CD4-positive, CD25-positive, alpha-beta regulatory T cell (primary cell): Measurements from ENCODE around the gene ATP8A1. TPM values are rescaled to one million over a fixed set of nuclear protein-coding genes. Genes with fewer than 3 reads are reported as not detected.

Experiments used
- ATAC-seq, 2 donors: fragments of 150-1000 bp; cut with Tn5 transposase; one replicate each; pipeline ENCODE4 v1.10.0; 2021; ENCODE audit warnings: low read depth in 2 of 2, moderate number of reproducible peaks in 2 of 2, moderate library complexity in 1 of 2
- DNase-seq, 3 donors: peaks; one replicate each; pipeline versions ENCODE4 v3.0.0 to v3.0.0-alpha.2; 2012 to 2022; ENCODE audit warnings: mixed read lengths in 1 of 3
- H3K27ac ChIP-seq: one replicate; pipeline ENCODE4 v1.7.0; 2013; ENCODE audit warnings: mild to moderate bottlenecking, low read length; ENCODE audit not compliant: insufficient read depth, poor library complexity, severe bottlenecking
- H3K27me3 ChIP-seq: one replicate; pipeline ENCODE4 v1.7.0; 2013; ENCODE audit warnings: low read length; ENCODE audit not compliant: control insufficient read depth, insufficient read depth
- H3K36me3 ChIP-seq: one replicate; pipeline ENCODE4 v1.7.0; 2013; ENCODE audit warnings: mild to moderate bottlenecking, low read length, moderate library complexity; ENCODE audit not compliant: control insufficient read depth, insufficient read depth
- H3K4me1 ChIP-seq: 2 replicates; pipeline ENCODE4 v1.7.0; 2013; ENCODE audit warnings: mild to moderate bottlenecking, low read length; ENCODE audit not compliant: insufficient read depth, control insufficient read depth, poor library complexity, severe bottlenecking
- H3K4me3 ChIP-seq: one replicate; pipeline ENCODE4 v1.7.0; 2013; ENCODE audit warnings: low read depth, mild to moderate bottlenecking, low read length, moderate library complexity
- H3K9me3 ChIP-seq, 2 experiments: 1 replicate in 1 of 2; 2 replicates in 1 of 2; pipeline ENCODE4 v1.7.0; 2013; ENCODE audit warnings: low read length in 2 of 2, mild to moderate bottlenecking in 1 of 2, moderate library complexity in 1 of 2; ENCODE audit not compliant: control insufficient read depth in 2 of 2
- H3K27ac Mint-ChIP-seq, 3 donors: one replicate each; pipeline ENCODE4 v1.8.0; 2020 to 2022; ENCODE audit warnings: mild to moderate bottlenecking in 3 of 3, mixed read lengths in 3 of 3, moderate library complexity in 2 of 3
- H3K27me3 Mint-ChIP-seq: one replicate; pipeline ENCODE4 v1.8.0; 2022; ENCODE audit warnings: mild to moderate bottlenecking, mixed read lengths
- H3K36me3 Mint-ChIP-seq: one replicate; pipeline ENCODE4 v1.8.0; 2020; ENCODE audit warnings: mixed read lengths
- H3K4me1 Mint-ChIP-seq, 4 donors: one replicate each; pipeline ENCODE4 v1.8.0; 2020 to 2022; ENCODE audit warnings: mixed read lengths in 4 of 4, mild to moderate bottlenecking in 1 of 4
- H3K4me3 Mint-ChIP-seq, 4 donors: one replicate each; pipeline ENCODE4 v1.8.0; 2020 to 2022; ENCODE audit warnings: mild to moderate bottlenecking in 4 of 4, mixed read lengths in 4 of 4, moderate library complexity in 3 of 4
- H3K9me3 Mint-ChIP-seq, 7 donors: one replicate each; pipeline ENCODE4 v1.8.0; 2020 to 2022; ENCODE audit warnings: mixed read lengths in 7 of 7, mild to moderate bottlenecking in 3 of 7, moderate library complexity in 2 of 7
- polyA plus RNA-seq, 4 donors: library from polyadenylated mRNA; unstranded; fragments of 300-500 nt; fragmentation: Illumina TruSeq; gene quantifications; one replicate each; pipeline ENCODE4 v1.2.3, GENCODE V29; 2021
- total RNA-seq: library from RNA; stranded (reverse); gene quantifications from one replicate; pipeline ENCODE4 v1.2.3, GENCODE V29; 2022

ATP8A1 gene
- total and polyA plus RNA-seq, 5 donors from 2014 or later, result 6.3 to 49.9 (median 8.1) TPM

DNA sequence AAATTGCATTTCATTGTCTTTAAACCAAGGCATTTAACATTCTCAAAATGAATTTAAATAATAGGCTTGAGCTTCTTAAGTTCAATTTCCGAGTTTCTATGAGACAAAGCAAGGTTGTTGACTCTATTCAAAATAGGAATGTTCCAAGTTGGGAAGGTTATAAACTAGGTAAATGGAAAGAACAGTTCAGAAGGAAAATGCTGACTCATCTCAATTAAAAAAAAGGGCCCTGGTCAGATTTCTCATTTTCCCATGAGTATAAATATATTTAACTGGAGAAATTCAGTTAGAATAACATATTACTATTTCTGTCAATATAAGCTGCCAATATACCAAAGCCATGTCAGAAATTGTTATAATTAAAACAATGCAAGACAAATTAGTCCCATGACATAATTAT lies 113.8 kb downstream of the ATP8A1 start:
- peaks cover 30% of the 10 kb centered on the region for H3K36me3 ChIP-seq
- Mint-ChIP-seq H3K27ac (no peak overlapping the region), H3K36me3 (peaks cover 32% of the 10 kb centered on the region), H3K27me3 (no peaks in the 10 kb centered on the region), H3K4me1 (peaks cover 0 to 11% (median 3%) of the 10 kb centered on the region in 4 donors), H3K9me3 (peaks cover 0 to 1% (median 0%) of the 10 kb centered on the region in 7 donors), H3K4me3 (no peak overlapping the region)
- H3K9me3 ChIP-seq, result no peaks in the 10 kb centered on the region
- H3K27me3 ChIP-seq, result no peaks in the 10 kb centered on the region
- no peak overlapping the region for H3K27ac ChIP-seq
- no peak overlapping the region for H3K4me3 ChIP-seq
- ATAC-seq (no peak), DNase-seq (no peak)
- H3K4me1 ChIP-seq, result no peaks in the 10 kb centered on the region

DNA sequence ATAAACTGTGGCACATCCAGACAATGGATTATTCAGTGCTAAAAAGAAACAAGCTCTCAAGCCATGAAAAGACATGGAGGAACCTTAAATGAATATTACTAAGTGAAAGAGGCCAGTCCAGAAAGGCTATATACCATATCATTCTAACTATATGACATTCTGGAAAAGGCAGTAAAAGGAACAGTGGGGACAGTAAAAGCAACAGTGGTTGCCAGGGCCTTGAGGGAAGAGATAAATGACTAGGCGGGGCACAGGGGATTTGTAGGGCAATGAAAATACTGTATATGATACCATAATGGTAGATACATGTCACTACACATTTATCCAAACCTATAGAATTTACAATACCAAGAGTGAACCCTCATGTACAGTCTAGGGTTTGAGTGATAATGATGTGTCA lies 115.3 kb downstream of the ATP8A1 start:
- H3K27me3 ChIP-seq, result no peaks in the 10 kb centered on the region
- Mint-ChIP-seq H3K27ac (peak overlapping the region in 2 of 3 donors; percentile 13 to 54), H3K4me1 (peaks cover 6 to 18% (median 11%) of the 10 kb centered on the region in 4 donors)

DNA sequence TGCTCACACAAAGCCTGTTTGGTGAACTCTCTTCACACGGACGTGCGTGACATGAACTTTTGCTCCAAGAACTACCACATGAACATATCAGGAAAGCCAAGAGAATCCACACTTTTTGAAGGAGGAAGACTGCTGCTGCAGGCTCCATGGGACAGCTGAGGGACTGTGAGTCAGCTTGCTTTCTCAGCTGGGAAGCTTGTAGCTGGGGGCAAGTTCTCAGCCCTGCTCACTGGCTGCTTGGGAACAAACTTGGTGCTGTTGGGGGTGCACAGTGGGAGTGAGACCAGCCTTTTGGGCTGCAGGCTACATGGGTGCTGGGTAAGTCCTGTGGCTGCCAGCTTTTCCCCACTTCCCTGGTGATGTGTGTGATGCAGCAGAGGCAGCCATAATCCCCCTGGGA lies 123.9 kb downstream of the ATP8A1 start:
- Mint-ChIP-seq H3K4me3 (no peak overlapping the region), H3K27me3 (no peaks in the 10 kb centered on the region), H3K9me3 (peaks cover 0 to 4% (median 0%) of the 10 kb centered on the region in 7 donors), H3K36me3 (peaks cover 60% of the 10 kb centered on the region), H3K27ac (peak overlapping the region in 1 of 3 donors; percentile 68), H3K4me1 (peaks cover 6 to 17% (median 13%) of the 10 kb centered on the region in 4 donors)
- H3K27ac ChIP-seq, result no peak overlapping the region
- no peak for DNase-seq
- peaks cover 28% of the 10 kb centered on the region for H3K36me3 ChIP-seq
- H3K27me3 ChIP-seq, result no peaks in the 10 kb centered on the region
- ATAC-seq, result no peak
- no peaks in the 10 kb centered on the region for H3K9me3 ChIP-seq
- no peak overlapping the region for H3K4me3 ChIP-seq
- no peaks in the 10 kb centered on the region for H3K4me1 ChIP-seq

More for the DNA sequence above, 115.3 kb downstream of the ATP8A1 start:
- Histone ChIP-seq H3K9me3 (no peaks in the 10 kb centered on the region), H3K36me3 (peaks cover 19% of the 10 kb centered on the region), H3K4me3 (no peak overlapping the region), H3K27ac (no peak overlapping the region), H3K4me1 (no peaks in the 10 kb centered on the region)
- ATAC-seq (no peak), DNase-seq (no peak)
- no peaks in the 10 kb centered on the region for H3K27me3 Mint-ChIP-seq
- H3K36me3 Mint-ChIP-seq, result peaks cover 33% of the 10 kb centered on the region
- no peak overlapping the region for H3K4me3 Mint-ChIP-seq
- H3K9me3 Mint-ChIP-seq, result peaks cover 0 to 4% (median 0%) of the 10 kb centered on the region in 7 donors

DNA sequence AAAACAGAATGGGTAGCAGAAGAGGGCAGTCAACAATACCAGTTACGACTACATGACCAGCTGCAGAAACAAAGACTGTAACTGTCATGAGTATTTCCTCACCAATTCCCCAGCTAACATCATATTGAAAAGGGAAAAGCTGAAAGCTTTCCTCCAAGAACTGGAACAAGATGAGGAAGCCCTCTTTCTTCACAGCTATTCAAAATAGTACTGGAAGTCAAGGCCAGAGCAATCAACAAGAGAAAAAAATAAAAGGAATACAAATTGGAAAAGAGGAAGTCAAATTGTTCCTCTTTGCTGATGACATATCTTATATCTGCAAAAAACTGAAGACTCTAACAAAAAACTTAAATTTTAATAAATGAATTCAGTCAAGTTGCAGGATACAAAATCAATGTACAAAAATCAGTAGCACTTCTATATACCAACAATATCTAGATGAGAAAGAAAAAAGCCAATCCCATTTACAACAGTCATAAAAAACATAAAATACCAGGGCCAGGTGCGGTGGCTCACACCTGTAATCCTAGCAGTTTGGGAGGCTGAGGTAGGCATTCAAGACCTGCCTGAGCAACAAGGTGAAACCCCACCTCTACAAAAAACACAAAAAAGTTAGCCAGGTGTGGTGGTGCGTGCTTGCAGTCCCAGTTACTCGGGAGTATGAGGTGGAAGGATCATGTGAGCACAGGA lies 125.4 kb downstream of the ATP8A1 start:
- Histone ChIP-seq H3K4me3 (no peak overlapping the region), H3K4me1 (no peaks in the 10 kb centered on the region), H3K27ac (no peak overlapping the region), H3K36me3 (peaks cover 32% of the 10 kb centered on the region), H3K9me3 (no peaks in the 10 kb centered on the region), H3K27me3 (no peaks in the 10 kb centered on the region)
- peaks cover 62% of the 10 kb centered on the region for H3K36me3 Mint-ChIP-seq
- no peaks in the 10 kb centered on the region for H3K9me3 Mint-ChIP-seq
- ATAC-seq (no peak), DNase-seq (no peak)
- H3K4me3 Mint-ChIP-seq, result no peak overlapping the region
- peak overlapping the region in 1 of 3 donors; percentile 23 for H3K27ac Mint-ChIP-seq
- no peaks in the 10 kb centered on the region for H3K27me3 Mint-ChIP-seq
- H3K4me1 Mint-ChIP-seq, result peaks cover 0 to 11% (median 4%) of the 10 kb centered on the region in 4 donors

DNA sequence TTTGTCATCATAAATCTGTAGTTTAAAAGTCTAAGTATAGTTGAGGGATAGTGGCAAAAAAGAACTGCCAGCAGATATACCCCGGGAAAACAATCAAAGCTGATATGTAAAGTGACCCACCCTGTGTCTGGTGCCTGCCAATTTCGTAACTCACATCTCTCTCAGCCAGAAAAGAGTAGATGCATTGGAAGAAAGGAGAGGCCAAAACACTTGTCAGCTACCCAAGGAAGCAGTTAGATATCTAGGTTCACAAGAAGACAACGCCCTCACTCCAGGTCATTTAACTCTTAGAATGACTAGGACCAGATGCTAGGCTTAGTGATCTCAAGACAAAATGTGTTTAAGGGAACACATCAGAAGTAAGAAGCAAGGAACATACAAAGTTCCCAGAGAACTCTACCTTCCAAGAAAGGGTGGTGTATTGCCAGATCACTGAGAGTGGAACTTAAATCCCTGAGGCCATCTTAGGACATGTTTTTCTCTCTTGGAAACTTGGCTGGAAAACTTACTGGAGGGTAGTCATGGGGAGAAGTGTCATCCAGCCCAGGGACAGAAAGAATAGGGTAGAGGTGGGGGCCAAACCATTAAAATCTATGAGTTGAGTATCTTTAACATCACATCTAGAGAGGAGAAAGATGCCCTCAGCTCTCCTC lies 133.7 kb downstream of the ATP8A1 start:
- peak overlapping the region in 1 of 3 donors; percentile 24 for H3K27ac Mint-ChIP-seq
- peaks cover 44% of the 10 kb centered on the region for H3K36me3 Mint-ChIP-seq
- H3K27ac ChIP-seq, result no peak overlapping the region
- ATAC-seq (no peak), DNase-seq (no peak)
- H3K4me3 Mint-ChIP-seq, result no peak overlapping the region
- H3K27me3 Mint-ChIP-seq, result no peaks in the 10 kb centered on the region
- no peaks in the 10 kb centered on the region for H3K9me3 Mint-ChIP-seq
- no peaks in the 10 kb centered on the region for H3K27me3 ChIP-seq
- H3K9me3 ChIP-seq, result no peaks in the 10 kb centered on the region
- H3K36me3 ChIP-seq, result peaks cover 48% of the 10 kb centered on the region
- no peak overlapping the region for H3K4me3 ChIP-seq
- peaks cover 0 to 5% (median 0%) of the 10 kb centered on the region in 4 donors for H3K4me1 Mint-ChIP-seq
- no peaks in the 10 kb centered on the region for H3K4me1 ChIP-seq

DNA sequence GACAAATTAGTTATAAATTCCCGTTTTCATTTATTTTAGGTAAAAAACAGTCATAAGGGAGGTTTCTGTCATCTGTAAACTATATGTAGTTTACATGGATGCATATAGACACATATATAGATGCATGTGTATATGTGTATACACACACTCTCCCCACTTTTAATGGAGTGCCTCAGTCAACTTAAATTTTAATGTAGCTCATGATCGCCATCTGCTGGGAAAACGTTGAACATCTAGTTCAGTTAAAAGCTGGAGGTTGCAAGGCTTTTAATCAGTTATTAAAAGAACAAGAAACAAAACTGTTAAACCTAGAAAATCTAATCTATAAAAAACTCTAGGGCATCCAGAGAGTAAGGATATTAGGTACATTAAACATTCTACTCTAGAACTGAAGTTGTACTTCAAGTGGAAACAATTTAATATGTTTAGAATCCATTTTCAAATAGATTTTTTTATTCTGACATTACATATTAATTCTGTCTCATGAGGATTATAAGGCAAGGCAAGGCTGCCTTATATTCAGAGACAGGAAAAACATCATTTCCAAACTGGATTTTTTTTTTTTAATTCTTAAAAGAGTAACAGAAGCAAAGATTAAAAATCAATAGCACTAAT lies 137.0 kb downstream of the ATP8A1 start:
- no peaks in the 10 kb centered on the region for H3K27me3 Mint-ChIP-seq
- H3K4me1 Mint-ChIP-seq, result peaks cover 0 to 5% (median 2%) of the 10 kb centered on the region in 4 donors
- H3K4me3 Mint-ChIP-seq, result no peak overlapping the region
- Histone ChIP-seq H3K27ac (no peak overlapping the region), H3K4me3 (no peak overlapping the region), H3K4me1 (no peaks in the 10 kb centered on the region), H3K9me3 (no peaks in the 10 kb centered on the region), H3K27me3 (no peaks in the 10 kb centered on the region), H3K36me3 (peaks cover 40% of the 10 kb centered on the region)
- peaks cover 34% of the 10 kb centered on the region for H3K36me3 Mint-ChIP-seq
- DNase-seq, result peak; percentile 17 to 72 (median 45)
- no peaks in the 10 kb centered on the region for H3K9me3 Mint-ChIP-seq
- ATAC-seq, result no peak
- H3K27ac Mint-ChIP-seq, result no peak overlapping the region

DNA sequence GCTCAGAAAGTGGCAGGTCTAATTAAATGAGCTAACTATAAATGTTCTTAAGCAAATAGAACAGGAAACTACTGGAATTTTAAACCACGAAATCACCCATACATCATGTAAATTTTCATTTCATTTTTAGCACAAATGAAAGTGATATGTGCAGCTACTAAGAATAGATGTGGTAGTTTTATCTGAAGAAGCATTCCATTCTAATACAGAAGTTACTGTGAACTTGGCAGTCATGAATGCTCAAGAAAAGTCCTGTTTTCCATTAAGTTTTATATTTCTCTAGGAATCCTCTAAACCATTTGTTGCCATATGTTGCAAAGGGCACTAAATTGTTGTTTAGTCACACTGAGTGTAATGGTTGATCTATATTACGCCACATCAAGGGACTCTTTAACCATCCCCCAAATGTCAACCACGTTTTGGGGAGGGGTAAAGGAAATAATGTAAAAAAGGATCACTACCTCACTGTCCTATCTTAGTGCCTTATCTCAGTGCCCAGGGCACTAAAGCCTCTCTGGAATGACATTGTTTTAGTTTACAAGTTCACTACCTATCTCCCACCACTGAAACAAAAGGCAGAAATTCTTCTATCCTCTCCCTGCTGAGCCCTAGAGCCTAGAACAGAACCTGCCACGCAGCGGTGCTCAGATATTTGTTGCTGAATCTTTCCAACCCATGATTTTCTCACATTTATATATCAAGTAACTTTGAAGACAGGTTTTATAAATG lies 141.6 kb downstream of the ATP8A1 start:
- no peak for ATAC-seq
- Mint-ChIP-seq H3K4me1 (peaks cover 0 to 11% (median 2%) of the 10 kb centered on the region in 4 donors), H3K27me3 (no peaks in the 10 kb centered on the region)

More for the DNA sequence above, 141.6 kb downstream of the ATP8A1 start:
- Histone ChIP-seq H3K27me3 (no peaks in the 10 kb centered on the region), H3K4me1 (no peaks in the 10 kb centered on the region), H3K4me3 (no peak overlapping the region), H3K27ac (no peak overlapping the region), H3K9me3 (no peaks in the 10 kb centered on the region), H3K36me3 (peaks cover 2% of the 10 kb centered on the region)
- no peak overlapping the region for H3K4me3 Mint-ChIP-seq
- no peak for DNase-seq
- H3K9me3 Mint-ChIP-seq, result no peaks in the 10 kb centered on the region
- H3K36me3 Mint-ChIP-seq, result peaks cover 20% of the 10 kb centered on the region
- H3K27ac Mint-ChIP-seq, result no peak overlapping the region
